ENCODE results near the gene RPS19BP1.

RPS19BP1 gene

DNA sequence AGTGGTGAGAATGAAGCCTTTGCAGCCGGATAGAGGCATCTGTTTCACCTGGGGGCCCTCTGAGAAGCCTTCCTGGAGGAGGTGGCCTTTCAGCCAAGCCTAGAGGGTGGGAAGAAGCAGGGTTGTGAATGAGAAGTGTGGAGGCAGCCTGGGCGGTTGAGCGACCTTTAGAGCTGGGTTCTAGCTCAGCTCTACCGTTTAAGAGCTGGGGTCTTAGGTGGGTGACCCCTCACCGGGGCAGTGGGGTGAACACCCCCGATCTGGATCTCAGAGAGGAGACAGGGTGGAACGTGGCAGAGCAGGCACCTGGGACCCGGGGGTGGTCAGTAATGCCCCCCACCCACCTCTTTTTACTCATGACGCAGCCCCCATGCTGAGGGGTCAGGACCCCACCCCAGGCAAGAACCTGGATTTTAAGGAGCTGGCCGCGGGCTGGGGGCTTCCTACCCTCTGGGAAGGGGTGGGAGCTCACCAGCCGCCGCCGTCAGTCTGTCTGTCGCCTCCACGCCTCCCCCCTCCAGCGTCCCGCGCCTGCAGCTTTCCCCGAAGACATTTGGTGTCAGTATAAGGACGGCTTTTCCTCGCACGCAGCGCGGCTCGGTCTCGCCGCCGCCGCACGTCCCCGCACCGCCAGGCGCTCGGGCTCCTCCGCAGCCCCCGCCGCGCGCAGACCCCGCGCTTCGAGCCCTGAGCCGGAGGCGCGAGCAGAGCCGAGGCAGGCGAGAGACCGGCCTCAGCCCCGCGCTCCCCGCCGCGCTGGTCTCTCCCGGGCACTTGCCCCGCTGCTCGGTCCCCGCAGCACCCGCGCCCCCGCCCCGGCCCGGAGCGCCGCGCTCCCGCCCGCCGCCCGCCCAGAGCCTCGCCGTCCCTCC lies 24.7 kb upstream of the RPS19BP1 start:
- TF ChIP-seq, protein P1, sequence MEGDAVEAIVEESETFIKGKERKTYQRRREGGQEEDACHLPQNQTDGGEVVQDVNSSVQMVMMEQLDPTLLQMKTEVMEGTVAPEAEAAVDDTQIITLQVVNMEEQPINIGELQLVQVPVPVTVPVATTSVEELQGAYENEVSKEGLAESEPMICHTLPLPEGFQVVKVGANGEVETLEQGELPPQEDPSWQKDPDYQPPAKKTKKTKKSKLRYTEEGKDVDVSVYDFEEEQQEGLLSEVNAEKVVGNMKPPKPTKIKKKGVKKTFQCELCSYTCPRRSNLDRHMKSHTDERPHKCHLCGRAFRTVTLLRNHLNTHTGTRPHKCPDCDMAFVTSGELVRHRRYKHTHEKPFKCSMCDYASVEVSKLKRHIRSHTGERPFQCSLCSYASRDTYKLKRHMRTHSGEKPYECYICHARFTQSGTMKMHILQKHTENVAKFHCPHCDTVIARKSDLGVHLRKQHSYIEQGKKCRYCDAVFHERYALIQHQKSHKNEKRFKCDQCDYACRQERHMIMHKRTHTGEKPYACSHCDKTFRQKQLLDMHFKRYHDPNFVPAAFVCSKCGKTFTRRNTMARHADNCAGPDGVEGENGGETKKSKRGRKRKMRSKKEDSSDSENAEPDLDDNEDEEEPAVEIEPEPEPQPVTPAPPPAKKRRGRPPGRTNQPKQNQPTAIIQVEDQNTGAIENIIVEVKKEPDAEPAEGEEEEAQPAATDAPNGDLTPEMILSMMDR (IDR thresholded peaks at IDR 0.05; ENCODE audit: insufficient read depth, low read length, missing control alignments) = peak; percentile 21
- DNase-seq (ENCODE audit: low read depth, low spot score) = no peak
- POLR2A ChIA-PET = no interaction called here
- H3K4me3 ChIP-seq (ENCODE audit: low read depth, low read length) = no peak overlapping the region
- CTCF ChIA-PET = interaction anchor here (0.8 to 5.8 kb wide), 3 partner anchors 22 to 477 kb away, joined by 5 to 39 read pairs (median 7); no protein-coding TSS in a partner anchor

DNA sequence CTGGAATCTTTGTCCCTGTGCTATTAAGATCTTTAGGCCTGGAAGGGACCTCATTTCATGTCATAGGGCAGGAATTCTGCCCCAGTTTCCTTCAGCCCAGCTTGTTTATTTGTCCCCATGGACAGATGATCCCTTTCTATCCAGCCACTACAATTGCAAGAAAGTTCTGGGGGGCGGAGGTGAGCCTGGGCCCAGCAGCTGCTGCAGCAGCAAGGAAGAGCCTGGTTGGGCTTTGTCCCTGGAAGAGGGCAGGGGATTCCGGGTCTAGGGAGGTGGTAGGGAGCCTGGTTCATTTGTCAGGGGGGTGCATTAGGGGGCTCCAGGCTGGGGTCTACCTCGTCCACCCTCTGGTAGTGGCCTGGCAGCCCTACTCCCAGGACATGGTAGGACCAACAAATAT lies 21.6 kb upstream of the RPS19BP1 start:
- POLR2A ChIA-PET = no interaction called here
- no peak overlapping the region for H3K4me3 ChIP-seq (ENCODE audit: low read depth, low read length)
- TF ChIP-seq, protein P1 (IDR thresholded peaks at IDR 0.05; ENCODE audit: insufficient read depth, low read length, missing control alignments) = no peak
- CTCF ChIA-PET = interaction anchor here (1.6 kb wide), 1 partner anchor 19 kb away, joined by 5 read pairs; no protein-coding TSS in a partner anchor
- DNase-seq (ENCODE audit: low read depth, low spot score) = no peak

DNA sequence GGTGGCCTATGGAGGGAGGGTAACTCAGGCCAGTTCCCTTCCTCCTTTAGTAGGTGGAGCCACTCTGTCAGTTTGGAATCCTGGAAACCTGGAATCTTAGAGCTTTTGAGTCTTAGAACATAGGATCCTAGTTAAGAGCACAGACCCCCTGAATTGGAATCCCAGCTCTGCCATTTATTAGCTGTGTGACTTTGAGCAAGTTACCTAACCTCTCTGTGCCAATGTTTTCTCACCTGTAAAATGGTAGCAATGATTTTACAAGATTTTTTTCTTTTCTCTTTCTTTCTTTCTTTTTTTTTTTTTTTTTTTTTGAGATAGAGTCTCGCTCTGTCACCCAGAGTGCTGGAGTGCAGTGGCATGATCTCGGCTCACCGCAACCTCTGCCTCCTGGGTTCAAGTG lies 20.9 kb upstream of the RPS19BP1 start:
- CTCF ChIA-PET = interaction anchor here (2.9 to 27.5 kb wide), 2 partner anchors 18 to 476 kb away, joined by 16 to 1079 read pairs; no protein-coding TSS in a partner anchor
- no peak overlapping the region for H3K4me3 ChIP-seq (ENCODE audit: low read depth, low read length)
- TF ChIP-seq, protein P1 (IDR thresholded peaks at IDR 0.05; ENCODE audit: insufficient read depth, low read length, missing control alignments) = no peak
- POLR2A ChIA-PET = no interaction called here
- DNase-seq (ENCODE audit: low read depth, low spot score) = no peak

DNA sequence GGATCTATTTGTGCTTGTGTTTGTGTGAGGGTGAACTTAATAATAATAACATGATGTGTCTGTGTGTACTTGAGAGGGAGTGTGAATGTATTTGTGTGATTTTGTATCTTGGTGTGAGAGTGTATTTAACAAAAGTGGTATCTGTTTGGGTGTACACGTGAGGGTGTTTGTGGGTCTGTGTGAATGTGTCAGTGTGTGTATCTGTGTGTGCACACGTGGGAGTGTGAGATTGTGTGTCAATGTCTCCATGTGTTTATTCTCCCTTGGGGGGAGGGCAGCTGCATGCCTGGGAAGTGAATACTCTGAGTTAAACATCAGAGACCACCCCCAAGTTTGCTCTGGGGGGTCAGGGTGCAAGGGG lies 15.0 kb upstream of the RPS19BP1 start:
- POLR2A ChIA-PET = no interaction called here
- DNase-seq (ENCODE audit: low read depth, low spot score) = no peak
- TF ChIP-seq, protein P1 (IDR thresholded peaks at IDR 0.05; ENCODE audit: insufficient read depth, low read length, missing control alignments) = no peak
- H3K4me3 ChIP-seq (ENCODE audit: low read depth, low read length) = no peak overlapping the region
- CTCF ChIA-PET = interaction anchor here (0.9 to 27.5 kb wide), 3 partner anchors 13 to 482 kb away, joined by 6 to 1079 read pairs (median 15); partner anchors contain the start of gene RPS19BP1

DNA sequence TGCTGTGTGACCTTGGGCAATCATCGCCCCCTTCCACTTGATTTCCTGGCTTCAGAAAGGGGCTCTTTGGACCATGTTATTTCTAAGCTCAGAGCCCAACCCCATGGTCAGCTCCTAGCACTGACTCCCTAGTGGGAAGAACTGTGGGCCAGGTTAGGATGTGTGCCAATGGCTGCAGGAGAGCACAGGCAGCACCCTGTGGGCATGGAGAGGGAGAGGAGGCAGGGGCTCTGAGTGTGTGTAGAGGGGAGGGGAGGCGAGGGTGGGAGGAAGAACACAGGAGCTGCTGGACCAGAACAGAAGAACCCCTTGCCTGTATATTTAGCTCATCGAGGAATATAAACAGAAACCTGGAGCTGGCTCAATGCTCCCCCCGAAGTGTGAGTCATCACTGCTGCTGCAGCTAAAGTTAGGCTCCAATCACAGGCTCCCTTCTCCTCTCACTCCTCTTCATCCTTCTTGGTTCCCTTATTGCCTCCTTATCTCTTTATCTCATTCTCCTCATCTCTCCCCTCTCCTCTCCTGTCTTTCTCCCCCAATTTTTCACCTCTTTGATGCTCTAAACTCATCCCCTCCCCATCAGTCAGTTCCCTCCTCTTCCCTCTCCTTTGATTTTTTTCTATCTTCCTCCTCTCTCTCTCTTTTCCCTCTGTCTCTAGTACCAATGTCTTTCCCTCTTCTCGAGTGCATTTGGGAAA lies 14.5 kb upstream of the RPS19BP1 start:
- POLR2A ChIA-PET = no interaction called here
- no peak overlapping the region for H3K4me3 ChIP-seq (ENCODE audit: low read depth, low read length)
- CTCF ChIA-PET = interaction anchor here (0.9 to 27.5 kb wide), 2 partner anchors 12 to 483 kb away, joined by 6 to 1079 read pairs; no protein-coding TSS in a partner anchor
- DNase-seq (ENCODE audit: low read depth, low spot score) = no peak
- TF ChIP-seq, protein P1 (IDR thresholded peaks at IDR 0.05; ENCODE audit: insufficient read depth, low read length, missing control alignments) = no peak

Measured in AG04449 (cell line).